ENCODE measurements around the gene LAMC1.

The LAMC1 gene

DNA sequence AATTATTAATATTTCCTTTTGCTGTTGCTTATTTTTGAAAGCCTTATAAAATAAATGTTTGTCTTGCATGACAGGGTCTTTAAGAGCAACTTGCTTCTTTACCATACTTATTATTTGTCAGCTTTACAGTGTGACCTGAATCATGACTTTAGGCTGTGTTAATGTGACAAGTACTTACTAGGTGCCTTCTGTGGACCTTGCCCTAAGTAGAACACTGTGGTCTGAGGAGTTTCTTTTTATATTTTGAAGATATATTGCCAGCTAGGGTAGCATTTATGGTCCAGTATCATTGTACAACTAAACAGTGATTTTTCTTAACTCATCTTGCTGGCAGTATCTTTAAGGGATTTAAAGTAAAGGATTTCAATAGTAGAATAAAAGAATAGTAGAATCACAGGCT is 117.4 kb downstream of the LAMC1 start:
- H3K27ac ChIP-seq, result peak overlapping the region in 1 of 2 donors; percentile 27
- TF ChIP-seq, protein P1, sequence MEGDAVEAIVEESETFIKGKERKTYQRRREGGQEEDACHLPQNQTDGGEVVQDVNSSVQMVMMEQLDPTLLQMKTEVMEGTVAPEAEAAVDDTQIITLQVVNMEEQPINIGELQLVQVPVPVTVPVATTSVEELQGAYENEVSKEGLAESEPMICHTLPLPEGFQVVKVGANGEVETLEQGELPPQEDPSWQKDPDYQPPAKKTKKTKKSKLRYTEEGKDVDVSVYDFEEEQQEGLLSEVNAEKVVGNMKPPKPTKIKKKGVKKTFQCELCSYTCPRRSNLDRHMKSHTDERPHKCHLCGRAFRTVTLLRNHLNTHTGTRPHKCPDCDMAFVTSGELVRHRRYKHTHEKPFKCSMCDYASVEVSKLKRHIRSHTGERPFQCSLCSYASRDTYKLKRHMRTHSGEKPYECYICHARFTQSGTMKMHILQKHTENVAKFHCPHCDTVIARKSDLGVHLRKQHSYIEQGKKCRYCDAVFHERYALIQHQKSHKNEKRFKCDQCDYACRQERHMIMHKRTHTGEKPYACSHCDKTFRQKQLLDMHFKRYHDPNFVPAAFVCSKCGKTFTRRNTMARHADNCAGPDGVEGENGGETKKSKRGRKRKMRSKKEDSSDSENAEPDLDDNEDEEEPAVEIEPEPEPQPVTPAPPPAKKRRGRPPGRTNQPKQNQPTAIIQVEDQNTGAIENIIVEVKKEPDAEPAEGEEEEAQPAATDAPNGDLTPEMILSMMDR (IDR thresholded peaks at IDR 0.05), result no peak
- DNase-seq, result no peak
- no peak overlapping the region for H3K4me3 ChIP-seq
- intact Hi-C loops (cut with DNase I; ENCODE audit: low total_unique reads), result no loop called here
- H3K36me3 ChIP-seq, result peaks cover 48 to 67% (median 61%) of the 10 kb centered on the region in 3 donors
- H3K9me3 ChIP-seq, result no peaks in the 10 kb centered on the region
- H3K4me1 ChIP-seq, result peaks cover 0 to 27% (median 3%) of the 10 kb centered on the region in 4 donors
- no peaks in the 10 kb centered on the region for H3K27me3 ChIP-seq

GRCh38 chr1:183142171-183142570 is 119.0 kb downstream of the LAMC1 start:
- Histone ChIP-seq H3K27me3 (no peaks in the 10 kb centered on the region), H3K9me3 (no peaks in the 10 kb centered on the region), H3K27ac (no peak overlapping the region), H3K36me3 (peaks cover 33 to 53% (median 47%) of the 10 kb centered on the region in 3 donors), H3K4me3 (no peak overlapping the region), H3K4me1 (peaks cover 0 to 27% (median 3%) of the 10 kb centered on the region in 4 donors)
- no peak for DNase-seq
- intact Hi-C loops (cut with DNase I; ENCODE audit: low total_unique reads), result no loop called here
- TF ChIP-seq, protein P1 (IDR thresholded peaks at IDR 0.05), result no peak

DNA sequence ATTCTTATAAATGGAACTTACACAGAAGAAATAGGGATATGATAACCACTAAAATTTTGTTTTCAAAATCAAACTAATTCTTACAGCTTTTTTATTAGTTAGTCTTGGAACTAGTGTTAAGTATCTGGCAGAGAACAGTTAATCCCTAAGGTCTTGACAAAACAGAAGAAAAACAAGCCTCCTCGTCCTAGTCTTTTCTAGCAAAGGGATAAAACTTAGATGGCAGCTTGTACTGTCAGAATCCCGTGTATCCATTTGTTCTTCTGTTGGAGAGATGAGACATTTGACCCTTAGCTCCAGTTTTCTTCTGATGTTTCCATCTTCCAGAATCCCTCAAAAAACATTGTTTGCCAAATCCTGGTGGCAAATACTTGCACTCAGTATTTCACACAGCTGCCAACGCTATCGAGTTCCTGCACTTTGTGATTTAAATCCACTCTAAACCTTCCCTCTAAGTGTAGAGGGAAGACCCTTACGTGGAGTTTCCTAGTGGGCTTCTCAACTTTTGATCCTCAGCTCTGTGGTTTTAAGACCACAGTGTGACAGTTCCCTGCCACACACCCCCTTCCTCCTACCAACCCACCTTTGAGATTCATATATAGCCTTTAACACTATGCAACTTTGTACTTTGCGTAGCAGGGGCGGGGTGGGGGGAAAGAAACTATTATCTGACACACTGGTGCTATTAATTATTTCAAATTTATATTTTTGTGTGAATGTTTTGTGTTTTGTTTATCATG is 120.5 kb downstream of the LAMC1 start:
- peak overlapping the region; percentile 32 to 53 for H3K27ac ChIP-seq
- H3K27me3 ChIP-seq, result no peaks in the 10 kb centered on the region
- DNase-seq, result no peak
- H3K4me3 ChIP-seq, result no peak overlapping the region
- TF ChIP-seq, protein P1 (IDR thresholded peaks at IDR 0.05), result no peak
- peaks cover 0 to 41% (median 10%) of the 10 kb centered on the region in 4 donors for H3K4me1 ChIP-seq
- peaks cover 17 to 44% (median 32%) of the 10 kb centered on the region in 3 donors for H3K36me3 ChIP-seq
- H3K9me3 ChIP-seq, result no peaks in the 10 kb centered on the region
- intact Hi-C loops (cut with DNase I; ENCODE audit: low total_unique reads), result no loop called here

DNA sequence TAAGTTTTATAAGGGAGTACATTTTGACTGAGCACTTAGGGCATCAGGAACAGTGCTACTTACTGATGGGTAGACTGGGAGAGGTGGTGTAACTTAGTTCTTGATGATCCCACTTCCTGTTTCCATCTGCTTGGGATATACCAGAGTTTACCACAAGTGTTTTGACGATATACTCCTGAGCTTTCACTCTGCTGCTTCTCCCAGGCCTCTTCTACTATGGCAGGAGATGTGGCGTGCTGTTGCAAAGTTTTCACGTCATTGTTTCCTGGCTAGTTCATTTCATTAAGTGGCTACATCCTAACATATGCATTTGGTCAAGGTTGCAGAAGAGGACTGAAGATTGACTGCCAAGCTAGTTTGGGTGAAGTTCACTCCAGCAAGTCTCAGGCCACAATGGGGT is 121.5 kb downstream of the LAMC1 start:
- TF ChIP-seq, protein P1 (IDR thresholded peaks at IDR 0.05), result no peak
- Histone ChIP-seq H3K36me3 (peaks cover 15 to 39% (median 30%) of the 10 kb centered on the region in 3 donors), H3K27ac (peak overlapping the region in 1 of 2 donors; percentile 53), H3K27me3 (no peaks in the 10 kb centered on the region), H3K4me1 (peaks cover 0 to 40% (median 14%) of the 10 kb centered on the region in 4 donors), H3K4me3 (no peak overlapping the region), H3K9me3 (no peaks in the 10 kb centered on the region)
- intact Hi-C loops (cut with DNase I; ENCODE audit: low total_unique reads), result no loop called here
- DNase-seq, result no peak

DNA sequence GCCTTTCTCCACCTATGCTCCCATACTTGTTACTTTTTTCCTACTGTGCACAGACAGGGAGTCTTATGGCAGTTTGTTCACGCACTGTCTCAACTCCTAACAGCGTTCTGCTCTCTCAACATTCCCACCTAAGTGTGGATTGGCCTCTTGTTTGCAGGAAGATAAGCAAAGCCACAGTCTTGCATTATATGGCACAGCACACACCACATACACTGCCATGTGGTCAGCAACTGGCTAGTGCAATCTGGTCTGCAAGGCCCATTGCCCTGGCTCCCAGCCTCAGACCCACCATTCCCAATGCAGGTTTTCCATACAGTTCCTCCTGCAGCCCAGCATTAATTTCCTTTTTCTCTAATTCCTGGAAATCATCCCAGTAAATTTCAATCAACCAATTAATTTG is 124.5 kb downstream of the LAMC1 start:
- H3K4me3 ChIP-seq, result no peak overlapping the region
- H3K36me3 ChIP-seq, result peaks cover 5 to 18% (median 6%) of the 10 kb centered on the region in 3 donors
- H3K9me3 ChIP-seq, result no peaks in the 10 kb centered on the region
- H3K27ac ChIP-seq, result peak overlapping the region in 1 of 2 donors; percentile 41
- no peak for DNase-seq
- H3K4me1 ChIP-seq, result peaks cover 0 to 39% (median 14%) of the 10 kb centered on the region in 4 donors
- intact Hi-C loops (cut with DNase I; ENCODE audit: low total_unique reads), result no loop called here
- TF ChIP-seq, protein P1 (IDR thresholded peaks at IDR 0.05), result no peak
- no peaks in the 10 kb centered on the region for H3K27me3 ChIP-seq

All from tibial artery (tissue), 4 donors.